Measurements from ENCODE around the gene GPR137. TPM values are rescaled to one million over a fixed set of nuclear protein-coding genes. Genes with fewer than 3 reads are reported as not detected.
"Not testable (repeated sequence)": the region's sequence is repeated elsewhere in the genome, so short reads cannot be mapped to it uniquely, and the experiment has no call there.

The GPR137 gene
- total and polyA plus RNA-seq, 2 donors from 2014 or later, result 44.0 to 48.4 TPM

- H3K27me3 ChIP-seq (ENCODE audit: control insufficient read depth, insufficient read depth, low read length), result no peaks in the 10 kb centered on the region
- peaks cover 0 to 9% (median 6%) of the 10 kb centered on the region in 3 donors for H3K4me1 ChIP-seq (ENCODE audit: control insufficient read depth in 2 of 3, insufficient read depth in 2 of 3, low read depth in 1 of 3, low read length in 3 of 3)
- DNase-seq, result no peak
- H3K27ac ChIP-seq (ENCODE audit: low read depth in 2 of 2, low read length in 2 of 2), result no peak overlapping the region
- no peak overlapping the region for H3K4me3 ChIP-seq (ENCODE audit: low read length in 3 of 3)
- H3K36me3 ChIP-seq (ENCODE audit: control insufficient read depth in 2 of 3, insufficient read depth in 3 of 3, low read length in 3 of 3), result peaks cover 0 to 4% (median 0%) of the 10 kb centered on the region in 3 donors
- no peak for FAIRE-seq
- TF ChIP-seq, protein P1, sequence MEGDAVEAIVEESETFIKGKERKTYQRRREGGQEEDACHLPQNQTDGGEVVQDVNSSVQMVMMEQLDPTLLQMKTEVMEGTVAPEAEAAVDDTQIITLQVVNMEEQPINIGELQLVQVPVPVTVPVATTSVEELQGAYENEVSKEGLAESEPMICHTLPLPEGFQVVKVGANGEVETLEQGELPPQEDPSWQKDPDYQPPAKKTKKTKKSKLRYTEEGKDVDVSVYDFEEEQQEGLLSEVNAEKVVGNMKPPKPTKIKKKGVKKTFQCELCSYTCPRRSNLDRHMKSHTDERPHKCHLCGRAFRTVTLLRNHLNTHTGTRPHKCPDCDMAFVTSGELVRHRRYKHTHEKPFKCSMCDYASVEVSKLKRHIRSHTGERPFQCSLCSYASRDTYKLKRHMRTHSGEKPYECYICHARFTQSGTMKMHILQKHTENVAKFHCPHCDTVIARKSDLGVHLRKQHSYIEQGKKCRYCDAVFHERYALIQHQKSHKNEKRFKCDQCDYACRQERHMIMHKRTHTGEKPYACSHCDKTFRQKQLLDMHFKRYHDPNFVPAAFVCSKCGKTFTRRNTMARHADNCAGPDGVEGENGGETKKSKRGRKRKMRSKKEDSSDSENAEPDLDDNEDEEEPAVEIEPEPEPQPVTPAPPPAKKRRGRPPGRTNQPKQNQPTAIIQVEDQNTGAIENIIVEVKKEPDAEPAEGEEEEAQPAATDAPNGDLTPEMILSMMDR (IDR thresholded peaks at IDR 0.05; ENCODE audit: borderline replicate concordance, extremely low read depth, insufficient read depth), result no peak
- H3K9me3 ChIP-seq (ENCODE audit: control insufficient read depth in 2 of 3, insufficient read depth in 1 of 3, low read length in 3 of 3), result no peaks in the 10 kb centered on the region
- intact Hi-C loops (cut with DNase I), result no loop called here
- no peak overlapping the region for H3K9ac ChIP-seq (ENCODE audit: low read length in 3 of 3)
These were observed 35.9 kb downstream of the GPR137 start for GRCh38 chr11:64321533-64321932.

DNA sequence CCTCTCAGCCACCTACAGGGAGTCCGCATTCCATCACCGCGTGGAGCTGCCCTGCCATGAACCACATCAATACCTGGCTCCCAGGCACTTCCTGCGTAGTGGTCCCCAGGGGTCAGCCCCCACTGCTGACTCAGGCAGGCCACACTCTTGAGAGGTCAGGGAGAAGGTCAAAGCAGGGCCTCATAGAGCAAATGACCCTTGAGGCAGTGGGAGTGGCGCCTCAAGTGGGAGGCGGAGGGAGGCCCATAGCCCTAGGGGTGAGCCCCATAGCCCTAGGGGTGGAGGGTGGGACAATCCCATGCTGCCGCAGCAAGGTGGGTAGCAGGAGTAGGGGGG lies 37.2 kb downstream of the GPR137 start:
- FAIRE-seq (no peak), DNase-seq (no peak)
- H3K27me3 ChIP-seq (ENCODE audit: control insufficient read depth, insufficient read depth, low read length), result no peaks in the 10 kb centered on the region
- H3K27ac ChIP-seq (ENCODE audit: low read depth in 2 of 2, low read length in 2 of 2), result no peak overlapping the region
- no peak overlapping the region for H3K9ac ChIP-seq (ENCODE audit: low read length in 3 of 3)
- no peaks in the 10 kb centered on the region for H3K9me3 ChIP-seq (ENCODE audit: control insufficient read depth in 2 of 3, insufficient read depth in 1 of 3, low read length in 3 of 3)
- H3K4me1 ChIP-seq (ENCODE audit: control insufficient read depth in 2 of 3, insufficient read depth in 2 of 3, low read depth in 1 of 3, low read length in 3 of 3), result peaks cover 0 to 9% (median 6%) of the 10 kb centered on the region in 3 donors
- no peak overlapping the region for H3K4me3 ChIP-seq (ENCODE audit: low read length in 3 of 3)
- H3K36me3 ChIP-seq (ENCODE audit: control insufficient read depth in 2 of 3, insufficient read depth in 3 of 3, low read length in 3 of 3), result peaks cover 0 to 4% (median 0%) of the 10 kb centered on the region in 3 donors
- intact Hi-C loops (cut with DNase I), result no loop called here
- TF ChIP-seq, protein P1 (IDR thresholded peaks at IDR 0.05; ENCODE audit: borderline replicate concordance, extremely low read depth, insufficient read depth), result no peak

- intact Hi-C loops (cut with DNase I), result no loop called here
- Histone ChIP-seq H3K27ac (ENCODE audit: low read depth in 2 of 2, low read length in 2 of 2) (no peak overlapping the region), H3K27me3 (ENCODE audit: control insufficient read depth, insufficient read depth, low read length) (no peaks in the 10 kb centered on the region), H3K4me1 (ENCODE audit: control insufficient read depth in 2 of 3, insufficient read depth in 2 of 3, low read depth in 1 of 3, low read length in 3 of 3) (peaks cover 0 to 9% (median 6%) of the 10 kb centered on the region in 3 donors), H3K9ac (ENCODE audit: low read length in 3 of 3) (no peak overlapping the region), H3K36me3 (ENCODE audit: control insufficient read depth in 2 of 3, insufficient read depth in 3 of 3, low read length in 3 of 3) (peaks cover 0 to 4% (median 0%) of the 10 kb centered on the region in 3 donors), H3K4me3 (ENCODE audit: low read length in 3 of 3) (no peak overlapping the region), H3K9me3 (ENCODE audit: control insufficient read depth in 2 of 3, insufficient read depth in 1 of 3, low read length in 3 of 3) (no peaks in the 10 kb centered on the region)
- TF ChIP-seq, protein P1 (IDR thresholded peaks at IDR 0.05; ENCODE audit: borderline replicate concordance, extremely low read depth, insufficient read depth), result no peak
- FAIRE-seq (no peak), DNase-seq (no peak)
These were observed 37.7 kb downstream of the GPR137 start for GRCh38 chr11:64323373-64323772.

DNA sequence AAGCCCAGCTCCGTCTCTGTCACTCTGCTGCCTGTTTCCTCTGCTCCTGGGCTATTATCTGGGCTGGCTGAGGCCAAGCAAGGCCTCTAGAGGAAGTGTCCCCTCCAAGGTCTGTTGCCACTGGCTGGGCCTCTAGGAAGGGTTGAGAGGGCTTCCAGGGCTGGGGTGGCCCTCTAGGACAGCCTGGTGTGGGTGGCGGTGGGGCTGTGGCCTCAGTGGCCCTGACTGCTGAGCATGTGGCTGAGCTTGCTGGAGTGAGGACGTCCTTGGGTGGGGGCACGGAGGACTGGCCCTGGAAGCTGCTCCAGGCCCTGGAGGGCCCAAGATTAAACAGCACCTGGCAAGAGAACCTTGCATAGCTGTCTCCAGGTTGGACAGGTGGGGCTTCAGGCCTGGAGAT lies 38.3 kb downstream of the GPR137 start:
- intact Hi-C loops (cut with DNase I); FAIRE-seq; H3K36me3 ChIP-seq (ENCODE audit: control insufficient read depth in 2 of 3, insufficient read depth in 3 of 3, low read length in 3 of 3); H3K4me1 ChIP-seq (ENCODE audit: control insufficient read depth in 2 of 3, insufficient read depth in 2 of 3, low read depth in 1 of 3, low read length in 3 of 3); H3K9me3 ChIP-seq (ENCODE audit: control insufficient read depth in 2 of 3, insufficient read depth in 1 of 3, low read length in 3 of 3); DNase-seq; H3K27ac ChIP-seq (ENCODE audit: low read depth in 2 of 2, low read length in 2 of 2); H3K9ac ChIP-seq (ENCODE audit: low read length in 3 of 3); H3K4me3 ChIP-seq (ENCODE audit: low read length in 3 of 3); H3K27me3 ChIP-seq (ENCODE audit: control insufficient read depth, insufficient read depth, low read length): not testable (repeated sequence)

Data from kidney (tissue), 14 donors.